Measurements from ENCODE around the gene LRRC71.

Gene LRRC71

DNA sequence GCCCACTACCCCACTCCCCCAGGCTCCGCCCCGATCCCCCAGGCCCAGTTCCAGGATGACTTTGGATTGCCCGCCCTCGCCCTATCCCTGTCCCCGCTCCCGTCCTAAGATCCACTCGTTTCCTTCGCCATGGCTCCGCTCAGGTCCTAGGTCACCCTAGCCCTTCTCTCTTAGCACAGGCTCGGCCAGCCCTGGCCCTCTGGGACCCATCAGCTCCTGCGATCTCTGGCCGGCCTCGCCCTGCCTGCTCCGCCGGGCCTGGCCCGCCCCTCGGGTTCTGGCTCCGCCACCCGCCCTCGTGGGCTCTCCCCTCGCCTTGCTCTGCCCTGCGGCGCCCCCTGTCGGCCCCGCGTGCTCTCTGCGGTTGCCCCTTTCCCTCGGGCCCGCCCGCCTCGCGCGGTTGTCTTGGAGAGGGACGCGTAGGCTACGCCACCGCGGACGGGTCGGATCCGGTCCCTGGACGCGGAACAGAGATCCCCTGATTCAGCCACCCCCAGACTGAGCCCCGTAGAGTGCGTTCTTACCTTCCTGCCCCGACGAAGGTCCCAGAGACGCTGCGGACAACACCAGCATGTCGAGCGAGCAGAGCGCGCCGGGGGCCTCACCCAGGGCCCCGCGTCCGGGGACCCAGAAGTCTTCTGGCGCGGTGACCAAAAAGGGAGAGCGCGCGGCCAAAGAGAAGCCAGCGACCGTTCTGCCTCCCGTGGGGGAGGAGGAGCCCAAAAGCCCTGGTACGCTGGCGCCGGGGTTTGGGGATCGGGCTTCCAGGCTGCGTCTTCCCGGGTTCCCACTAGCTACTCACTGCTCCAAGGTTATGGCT lies at the start of gene LRRC71:
TSS of gene LRRC71 (plus strand) at position 400 of the 820 bp plus-strand sequence. CDS start at position 572, 172 bp downstream.
- peak; percentile 66 for DNase-seq (ENCODE audit: low read depth)

DNA sequence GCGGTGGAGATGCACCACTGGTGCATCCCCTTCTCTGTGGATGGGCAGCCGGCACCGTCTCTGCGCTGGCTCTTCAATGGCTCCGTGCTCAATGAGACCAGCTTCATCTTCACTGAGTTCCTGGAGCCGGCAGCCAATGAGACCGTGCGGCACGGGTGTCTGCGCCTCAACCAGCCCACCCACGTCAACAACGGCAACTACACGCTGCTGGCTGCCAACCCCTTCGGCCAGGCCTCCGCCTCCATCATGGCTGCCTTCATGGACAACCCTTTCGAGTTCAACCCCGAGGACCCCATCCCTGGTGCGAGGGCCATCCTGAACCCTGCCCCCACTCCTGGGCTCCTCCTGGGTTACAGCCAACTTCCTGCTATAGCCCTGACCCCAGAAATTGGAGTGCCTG lies 46.8 kb upstream of the LRRC71 start:
- no peak for DNase-seq (ENCODE audit: low read depth)

DNA sequence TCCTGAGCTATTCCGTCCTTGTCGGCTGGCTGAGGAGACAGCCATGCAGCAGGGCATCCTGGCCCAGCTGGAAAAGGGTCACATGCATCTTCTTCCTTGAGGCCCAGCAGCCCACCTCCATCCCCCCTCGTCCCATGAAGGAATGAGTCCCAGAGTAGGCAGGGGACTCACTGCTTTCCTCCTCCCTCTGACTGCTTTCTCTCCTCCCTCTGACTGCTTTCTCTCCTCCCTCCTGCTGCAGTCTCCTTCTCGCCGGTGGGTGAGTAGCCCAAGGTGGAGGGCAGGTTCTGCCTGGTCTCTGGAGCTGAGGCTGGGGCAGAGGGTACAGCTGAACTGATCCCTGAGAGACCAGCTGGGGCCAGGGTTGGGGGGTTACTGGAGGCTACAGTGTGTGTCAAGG lies 46.3 kb upstream of the LRRC71 start:
- no peak for DNase-seq (ENCODE audit: low read depth)

DNA sequence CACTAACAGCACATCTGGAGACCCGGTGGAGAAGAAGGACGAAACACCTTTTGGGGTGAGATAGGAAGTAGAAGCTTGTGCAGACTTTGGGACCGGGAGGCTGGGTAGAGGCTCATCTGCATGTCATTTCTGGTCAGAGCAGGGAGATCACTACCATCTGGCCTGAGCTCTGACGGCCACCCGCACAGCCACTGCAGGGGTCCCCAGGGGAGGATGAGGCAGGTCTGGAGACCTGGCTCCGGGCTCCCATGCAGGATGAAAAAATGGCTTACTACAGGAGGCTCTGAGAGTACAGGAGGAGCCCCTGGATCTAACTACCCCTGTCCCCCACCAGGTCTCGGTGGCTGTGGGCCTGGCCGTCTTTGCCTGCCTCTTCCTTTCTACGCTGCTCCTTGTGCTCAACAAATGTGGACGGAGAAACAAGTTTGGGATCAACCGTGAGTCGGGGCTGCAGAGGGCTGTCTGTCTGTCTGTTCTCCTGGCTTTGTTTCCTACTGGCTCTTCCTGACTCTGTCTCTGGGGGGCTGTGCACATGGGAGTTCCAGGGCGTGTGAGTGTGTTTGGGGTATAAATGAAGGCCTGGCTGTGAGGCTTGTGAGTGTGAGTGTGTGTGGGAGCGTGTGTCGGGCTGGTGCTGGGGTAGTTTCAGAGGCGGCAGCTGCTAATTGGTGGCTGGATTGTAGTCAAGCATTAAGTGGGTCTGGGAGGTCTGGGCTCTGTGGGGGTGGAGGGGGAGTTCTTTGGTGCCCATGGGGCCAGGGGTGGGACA lies 45.7 kb upstream of the LRRC71 start:
- no peak for DNase-seq (ENCODE audit: low read depth)

DNA sequence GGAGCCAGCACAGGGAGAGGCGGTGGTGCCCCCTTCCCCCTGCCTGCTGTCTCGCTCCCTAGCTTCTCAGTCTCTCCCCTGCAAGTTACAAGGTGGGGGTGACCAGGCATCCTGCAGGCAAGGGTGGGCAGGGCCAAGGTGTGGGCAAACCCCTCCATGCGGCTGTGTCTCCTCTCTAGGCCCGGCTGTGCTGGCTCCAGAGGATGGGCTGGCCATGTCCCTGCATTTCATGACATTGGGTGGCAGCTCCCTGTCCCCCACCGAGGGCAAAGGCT lies 45.2 kb upstream of the LRRC71 start:
- no peak for DNase-seq (ENCODE audit: low read depth)

DNA sequence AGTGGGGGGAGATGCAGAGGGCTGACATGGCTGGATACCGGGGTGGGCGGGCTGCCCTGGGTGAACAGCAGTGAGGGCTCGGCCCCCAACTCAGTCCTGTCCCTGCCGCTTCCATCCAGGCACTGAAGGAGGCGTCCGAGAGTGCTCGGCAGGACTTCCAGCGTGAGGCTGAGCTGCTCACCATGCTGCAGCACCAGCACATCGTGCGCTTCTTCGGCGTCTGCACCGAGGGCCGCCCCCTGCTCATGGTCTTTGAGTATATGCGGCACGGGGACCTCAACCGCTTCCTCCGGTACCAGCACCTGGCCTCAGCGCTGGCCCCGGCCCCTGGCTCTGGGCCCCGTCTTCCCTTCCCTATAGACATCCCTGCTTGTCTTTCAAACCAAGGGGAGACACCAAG lies 44.2 kb upstream of the LRRC71 start:
- no peak for DNase-seq (ENCODE audit: low read depth)

DNA sequence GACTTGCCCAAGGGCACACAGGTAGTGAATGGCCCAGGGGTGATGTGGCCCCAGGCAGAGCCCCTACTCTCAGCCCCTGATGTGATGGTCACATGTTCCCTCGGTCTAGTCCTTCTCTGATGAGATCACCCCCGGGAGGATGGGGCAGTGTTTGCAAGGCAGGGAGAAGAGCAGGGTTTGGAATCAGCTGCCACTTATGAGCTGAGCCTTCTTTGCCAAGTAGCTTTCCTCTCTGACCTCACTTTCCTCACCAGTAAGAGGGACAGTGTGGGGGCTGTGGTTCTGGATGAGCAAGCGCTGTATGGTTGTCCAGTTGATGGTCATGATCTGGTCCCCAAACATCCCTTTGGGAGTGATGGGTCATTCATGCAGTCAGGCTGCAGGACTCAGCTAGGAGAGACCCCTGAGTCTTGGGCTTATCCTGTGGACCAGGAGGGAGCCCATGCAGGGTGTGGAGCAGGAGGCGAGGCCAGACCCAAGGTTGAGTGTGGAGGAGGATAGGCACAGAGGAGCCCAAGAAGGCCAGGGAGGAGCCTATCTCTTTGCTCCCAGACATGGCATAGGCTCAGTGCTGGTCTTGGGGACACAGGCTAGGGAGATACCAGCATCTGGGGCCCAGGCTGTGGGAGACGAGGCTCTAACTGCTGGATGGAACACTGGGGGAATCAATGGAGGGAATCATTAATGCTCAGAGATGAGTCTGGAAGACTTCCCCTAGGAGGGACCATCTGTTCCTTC lies 42.8 kb upstream of the LRRC71 start:
- DNase-seq (ENCODE audit: low read depth) = no peak

DNA sequence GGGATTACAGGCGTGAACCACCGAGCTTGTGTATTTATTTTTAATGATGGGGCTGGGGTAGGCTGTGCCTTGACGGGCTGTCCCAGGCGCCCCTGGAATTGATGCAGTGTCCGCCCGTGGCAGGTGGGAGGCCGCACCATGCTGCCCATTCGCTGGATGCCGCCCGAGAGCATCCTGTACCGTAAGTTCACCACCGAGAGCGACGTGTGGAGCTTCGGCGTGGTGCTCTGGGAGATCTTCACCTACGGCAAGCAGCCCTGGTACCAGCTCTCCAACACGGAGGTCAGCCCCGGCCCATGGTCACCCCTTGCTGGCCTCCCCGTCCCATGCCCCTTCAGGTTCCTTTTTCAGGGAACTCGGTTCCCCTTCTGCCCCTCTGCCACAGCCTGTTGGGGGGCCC lies 40.6 kb upstream of the LRRC71 start:
- DNase-seq (ENCODE audit: low read depth) = no peak

DNA sequence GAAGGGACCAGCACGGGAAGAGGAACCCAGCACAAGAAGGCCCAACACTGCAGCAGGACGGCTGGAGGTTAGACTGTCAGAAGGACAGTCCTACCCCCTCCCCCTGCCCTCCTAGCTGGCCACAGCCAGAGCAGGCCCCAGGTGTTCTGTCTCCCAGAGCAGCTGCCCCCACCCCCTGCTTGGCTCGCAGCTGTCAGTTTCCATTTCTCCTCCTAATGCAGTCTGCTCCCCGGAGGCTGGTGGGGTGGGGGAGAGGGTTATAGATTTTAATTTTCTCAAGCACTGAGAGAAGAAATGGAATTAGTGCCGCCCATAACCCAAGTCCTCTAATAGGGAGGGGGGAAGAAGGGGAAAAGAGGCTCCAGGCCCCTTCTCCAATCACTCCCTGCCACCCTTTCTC lies 40.0 kb upstream of the LRRC71 start:
- no peak for DNase-seq (ENCODE audit: low read depth)

DNA sequence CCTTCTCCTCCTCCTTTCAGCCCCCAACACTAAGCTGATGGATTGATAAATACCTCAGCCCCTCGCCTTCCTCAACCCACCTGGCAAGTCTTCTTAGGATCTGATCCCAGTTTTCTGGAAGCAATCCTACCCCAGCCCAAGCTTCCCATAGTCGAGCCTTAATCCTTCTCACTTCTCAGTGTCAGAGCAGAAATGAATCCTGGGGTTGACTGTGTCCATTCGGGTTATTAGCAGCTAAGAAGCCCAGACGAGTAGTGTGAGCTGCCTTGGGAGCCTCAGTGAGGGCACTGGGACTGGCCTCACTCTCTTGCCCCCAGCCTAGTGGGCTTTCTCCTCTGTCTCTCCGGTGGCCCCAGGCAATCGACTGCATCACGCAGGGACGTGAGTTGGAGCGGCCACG lies 39.3 kb upstream of the LRRC71 start:
- no peak for DNase-seq (ENCODE audit: low read depth)

DNA sequence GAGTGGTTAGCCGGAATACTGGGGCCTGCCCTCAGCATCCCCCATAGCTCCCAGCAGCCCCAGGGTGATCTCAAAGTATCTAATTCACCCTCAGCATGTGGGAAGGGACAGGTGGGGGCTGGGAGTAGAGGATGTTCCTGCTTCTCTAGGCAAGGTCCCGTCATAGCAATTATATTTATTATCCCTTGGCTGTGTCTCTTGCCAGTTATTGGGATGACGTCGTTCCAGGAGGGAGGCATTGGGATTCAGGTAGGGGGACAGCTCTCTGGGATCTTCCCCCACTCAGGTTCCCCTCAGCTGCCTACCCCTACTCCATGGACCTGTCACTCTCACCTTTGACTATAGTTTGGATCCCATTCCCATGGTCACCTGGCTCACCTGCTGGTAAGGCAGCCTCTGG lies 38.8 kb upstream of the LRRC71 start:
- DNase-seq (ENCODE audit: low read depth) = no peak

DNA sequence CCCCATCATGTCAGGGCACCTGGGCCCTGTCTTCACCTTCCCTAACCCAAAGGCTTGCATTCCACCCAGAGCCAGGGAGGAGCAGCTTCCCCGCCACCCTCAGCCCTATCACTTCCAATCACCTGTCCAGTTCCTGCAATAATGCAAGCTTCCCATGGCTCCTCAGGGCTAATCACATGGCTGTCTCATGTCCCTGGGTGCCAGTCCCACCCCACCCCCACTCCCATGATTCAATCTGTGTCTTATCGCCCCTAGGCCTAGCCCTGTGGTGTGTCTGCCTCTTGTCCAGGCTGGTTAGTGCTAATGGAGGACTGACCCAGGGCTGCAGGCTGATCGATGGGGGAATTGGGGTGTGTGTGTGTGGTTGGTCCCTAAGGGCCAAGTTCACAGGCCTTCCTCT lies 37.9 kb upstream of the LRRC71 start:
- DNase-seq (ENCODE audit: low read depth) = no peak

DNA sequence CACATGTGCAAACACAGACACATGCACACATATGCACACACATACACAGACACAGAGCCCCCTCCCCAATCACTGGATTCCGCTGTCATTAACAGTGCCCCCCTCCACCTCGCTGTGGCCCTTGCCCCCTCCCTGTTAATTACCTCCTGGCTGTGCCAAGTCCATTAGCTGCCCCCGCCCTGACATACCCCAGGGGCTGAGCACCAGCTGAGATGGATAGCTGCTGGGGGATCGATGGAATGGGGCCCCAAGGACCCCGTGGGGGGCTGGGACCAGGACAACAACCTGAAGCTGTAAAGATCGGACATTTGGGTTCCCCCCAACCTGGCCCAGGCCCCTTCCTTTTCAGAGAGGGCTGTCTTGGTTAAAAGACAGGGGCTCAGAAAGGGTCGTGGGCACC lies 36.5 kb upstream of the LRRC71 start:
- no peak for DNase-seq (ENCODE audit: low read depth)

DNA sequence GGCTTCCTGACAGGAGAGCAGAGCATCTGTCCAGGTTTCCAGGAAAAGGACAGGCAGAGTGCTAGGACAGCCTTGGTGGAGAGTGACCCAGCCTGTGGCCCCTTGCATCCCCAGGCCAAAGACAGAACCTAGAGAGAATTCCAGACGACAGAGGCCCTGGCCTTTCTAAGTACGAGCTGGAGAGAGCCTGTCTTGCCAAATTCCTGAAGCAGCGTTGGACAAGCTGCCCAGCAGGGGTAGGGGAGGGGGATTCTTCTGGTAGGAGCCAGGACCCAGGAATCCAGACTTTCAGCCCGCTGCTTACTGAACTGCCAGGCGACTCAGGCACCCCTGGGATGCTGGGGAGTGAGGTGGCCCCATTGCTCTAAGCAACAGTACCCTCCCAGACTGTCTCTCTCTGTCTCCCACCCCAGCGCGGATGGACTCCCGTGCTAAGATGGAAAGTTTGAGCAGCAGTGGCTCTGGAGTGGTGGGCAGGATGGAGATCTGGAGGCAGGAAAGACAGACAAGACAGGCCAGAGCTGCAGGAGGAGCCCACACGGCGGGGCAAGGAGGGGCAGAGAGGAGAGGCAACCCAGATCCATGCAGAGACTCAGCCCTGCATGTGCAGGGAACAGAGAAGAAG lies 35.8 kb upstream of the LRRC71 start:
- DNase-seq (ENCODE audit: low read depth) = no peak

DNA sequence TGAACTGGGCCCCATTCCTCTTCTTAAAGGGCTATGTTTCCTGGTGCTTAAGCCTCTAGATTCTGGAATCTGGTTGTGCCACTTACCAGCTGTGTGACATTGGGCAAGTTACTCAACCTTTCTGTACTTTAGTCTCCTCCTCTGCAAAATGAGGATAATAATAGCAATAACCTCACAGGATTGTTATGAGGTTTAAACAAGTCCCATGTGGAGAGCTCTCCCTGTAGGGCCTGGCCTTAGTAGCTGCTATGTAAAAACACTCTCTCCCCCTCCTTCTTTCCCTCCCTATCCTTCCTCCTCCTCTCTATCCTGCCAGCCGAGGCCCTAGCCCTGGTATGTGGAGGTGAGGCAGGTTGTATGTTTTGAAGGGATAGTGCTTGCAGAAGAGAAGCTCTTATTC lies 35.1 kb upstream of the LRRC71 start:
- DNase-seq (ENCODE audit: low read depth) = no peak

DNA sequence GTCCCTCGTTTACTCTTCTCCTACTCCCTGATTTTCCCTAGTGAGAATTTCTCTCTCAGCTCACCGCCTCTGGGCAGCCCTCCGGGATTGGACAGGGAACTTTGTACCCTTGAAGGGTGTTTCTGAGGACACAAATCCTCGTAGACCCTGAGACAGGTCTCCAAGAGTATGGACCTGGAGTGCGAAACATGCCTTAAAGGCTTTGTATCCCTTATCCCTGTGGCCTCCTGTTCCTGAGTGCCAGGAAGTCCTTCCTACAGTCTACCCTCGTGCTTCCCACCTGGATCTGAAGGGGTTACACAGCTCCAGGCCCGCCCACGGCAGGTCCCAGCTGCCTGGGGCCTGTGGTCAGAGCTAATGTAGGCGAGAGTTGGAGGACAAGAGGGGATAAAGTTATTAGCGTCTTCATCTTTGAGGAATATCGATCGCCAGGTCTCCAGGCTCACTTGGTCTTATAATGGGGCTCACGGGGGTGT lies 34.5 kb upstream of the LRRC71 start:
- DNase-seq (ENCODE audit: low read depth) = no peak

DNA sequence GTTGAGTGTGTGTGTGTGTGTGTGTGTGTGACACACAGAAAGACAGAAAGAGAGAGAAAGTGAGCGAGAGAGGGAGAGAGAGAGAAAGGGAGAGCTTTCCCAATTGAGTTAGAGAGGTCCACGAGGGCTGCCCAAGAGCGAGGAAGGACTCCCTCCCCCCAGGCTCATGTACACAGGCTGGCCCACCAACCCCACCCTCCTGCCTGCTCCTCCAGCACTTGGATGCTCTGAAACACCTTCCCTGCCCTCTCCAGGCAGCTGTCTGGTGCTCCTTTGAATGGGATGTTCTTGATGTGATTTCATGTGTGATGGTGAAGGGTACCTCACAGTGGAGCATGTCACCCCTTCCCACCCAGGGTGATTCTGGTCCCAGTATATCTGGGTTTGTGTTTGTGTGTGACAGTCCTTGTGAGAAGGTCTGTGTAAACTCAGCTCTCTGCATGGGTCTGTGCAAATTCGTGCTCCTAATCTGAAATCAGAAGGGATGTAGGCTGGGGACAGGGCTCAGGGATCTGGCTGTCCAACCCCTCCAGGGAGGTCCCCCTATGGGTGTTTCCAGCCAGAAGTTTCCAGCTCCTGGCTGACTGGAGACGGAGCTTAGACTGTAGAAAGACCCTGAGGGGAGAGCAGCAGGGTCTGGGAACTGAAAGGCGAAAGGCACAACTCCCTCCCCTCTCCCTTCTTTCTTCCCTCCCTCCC lies 33.7 kb upstream of the LRRC71 start:
- DNase-seq (ENCODE audit: low read depth) = no peak

DNA sequence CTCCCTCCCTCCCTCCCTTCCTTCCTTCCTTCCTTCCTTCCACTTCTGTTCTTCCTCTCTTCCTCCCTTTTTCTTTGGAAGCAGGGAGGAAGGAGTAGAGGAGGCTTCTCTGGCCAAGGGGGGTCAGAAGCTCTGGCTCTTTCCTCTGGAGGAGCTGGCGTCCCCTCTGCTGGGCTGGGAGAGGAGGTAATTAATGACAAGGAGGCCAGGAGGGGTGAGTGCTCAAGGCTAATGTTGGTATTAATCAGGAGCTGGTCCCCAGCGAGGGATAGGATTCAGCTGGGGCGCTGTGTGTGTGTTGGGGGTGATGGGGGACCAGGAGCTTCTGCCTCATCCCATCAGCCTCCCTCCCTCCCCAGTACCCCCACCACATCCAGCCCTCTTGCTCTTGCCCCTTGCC lies 33.1 kb upstream of the LRRC71 start:
- no peak for DNase-seq (ENCODE audit: low read depth)

DNA sequence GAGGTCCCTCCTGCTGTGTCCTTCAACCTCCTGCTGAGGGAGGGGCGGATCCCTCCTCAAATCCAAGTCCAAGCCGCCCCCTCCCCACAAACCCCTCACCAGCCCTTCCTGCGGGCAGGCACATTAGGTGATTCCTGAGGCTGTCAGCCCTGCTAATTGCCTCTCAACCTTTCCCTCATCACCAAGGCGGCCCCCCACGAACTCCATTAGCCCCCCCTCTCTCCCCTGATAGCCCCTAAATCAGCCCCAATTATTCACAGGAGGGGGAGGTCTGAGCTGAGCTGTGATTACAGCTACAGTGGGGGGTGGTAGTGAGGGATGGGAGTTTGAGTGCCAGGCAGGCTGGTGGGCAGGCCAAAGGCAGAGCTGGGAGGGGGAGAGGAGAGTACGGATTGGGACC lies 32.7 kb upstream of the LRRC71 start:
- DNase-seq (ENCODE audit: low read depth) = no peak

DNA sequence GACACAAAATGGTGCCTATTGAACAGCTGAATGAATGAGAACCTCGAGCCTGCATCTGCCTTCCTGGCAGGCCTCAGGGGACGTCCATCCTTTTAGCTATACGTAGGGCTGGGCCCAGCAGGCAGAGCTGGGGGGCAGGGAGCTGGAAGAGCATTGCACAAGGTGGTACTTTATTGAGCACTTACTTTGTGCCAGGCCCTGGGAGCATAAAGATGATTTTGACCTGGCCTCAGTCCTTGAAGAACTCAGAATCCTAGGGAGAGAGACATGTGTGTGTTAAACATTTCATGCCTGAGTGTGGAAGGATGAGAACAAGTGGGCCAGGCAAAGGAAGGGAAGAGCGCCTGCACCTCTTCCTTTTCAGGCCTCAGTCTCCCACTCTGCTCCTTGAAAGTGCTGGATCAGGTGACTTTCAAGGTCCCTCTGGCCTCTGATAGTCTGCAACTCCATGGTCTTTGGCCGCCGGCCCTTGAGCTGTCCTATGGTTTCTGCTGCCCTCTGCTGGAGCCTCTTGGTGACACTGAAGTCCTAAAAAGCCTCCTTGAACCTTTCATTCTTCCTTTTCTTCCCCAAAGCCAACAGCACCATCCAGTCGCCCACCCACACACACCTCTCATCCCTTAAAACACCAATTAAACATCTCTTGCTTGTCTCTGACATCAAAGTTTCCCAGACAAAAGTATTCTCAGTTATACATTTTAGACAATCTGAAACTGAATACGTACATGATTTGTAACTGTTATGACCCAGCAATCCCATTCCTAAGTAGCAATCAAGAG lies 30.4 kb upstream of the LRRC71 start:
- DNase-seq (ENCODE audit: low read depth) = peak; percentile 76
